GM19455 (cell line): ENCODE measurements around the gene PCIF1.
"Not testable (repeated sequence)": the region's sequence is repeated elsewhere in the genome, so short reads cannot be mapped to it uniquely, and the experiment has no call there.

Experiments
- ATAC-seq: cut with Tn5 transposase; IDR thresholded peaks from one replicate; pipeline ENCODE4 v1.9.1; 2021; ENCODE audit not compliant: unreplicated experiment

PCIF1 gene

GRCh38 chr20:45921337-45922189 lies 12.9 kb upstream of the PCIF1 start:
- ATAC-seq: no peak

- no peak for ATAC-seq
These were observed 9.9 kb upstream of the PCIF1 start for GRCh38 chr20:45924391-45925261.

- ATAC-seq: no peak
These were observed 8.5 kb upstream of the PCIF1 start for GRCh38 chr20:45925821-45926506.

GRCh38 chr20:45926731-45927070 lies 7.8 kb upstream of the PCIF1 start:
- ATAC-seq: no peak

- no peak for ATAC-seq
These were observed 7.2 kb upstream of the PCIF1 start for GRCh38 chr20:45927071-45927878.

GRCh38 chr20:45931680-45932079 lies 2.8 kb upstream of the PCIF1 start:
- ATAC-seq: not testable (repeated sequence)

- no peak for ATAC-seq
These were observed 1.0 kb upstream of the PCIF1 start for GRCh38 chr20:45933266-45934045.

GRCh38 chr20:45934046-45934585 lies 367 bp upstream of the PCIF1 start:
- ATAC-seq: peak; percentile 14

GRCh38 chr20:45935416-45936046 lies 1.0 kb downstream of the PCIF1 start:
- ATAC-seq: peak; percentile 12

- no peak for ATAC-seq
These were observed 3.3 kb downstream of the PCIF1 start for GRCh38 chr20:45937765-45938164.

GRCh38 chr20:45938727-45939438 lies 4.4 kb downstream of the PCIF1 start:
- no peak for ATAC-seq

- ATAC-seq: no peak
These were observed 5.6 kb downstream of the PCIF1 start for GRCh38 chr20:45940053-45940452.

GRCh38 chr20:45940469-45940868 lies 6.0 kb downstream of the PCIF1 start:
- no peak for ATAC-seq

- no peak for ATAC-seq
These were observed 9.1 kb downstream of the PCIF1 start for GRCh38 chr20:45943613-45944012.

- no peak for ATAC-seq
These were observed 9.9 kb downstream of the PCIF1 start for GRCh38 chr20:45944151-45944964.

GRCh38 chr20:45944965-45945677 lies 10.6 kb downstream of the PCIF1 start:
- no peak for ATAC-seq

GRCh38 chr20:45945678-45946148 lies 11.2 kb downstream of the PCIF1 start:
- ATAC-seq: no peak
